Suprapubic skin (tissue), 4 donors: Measurements from ENCODE around the gene TSKS. TPM values are rescaled to one million over a fixed set of nuclear protein-coding genes. Genes with fewer than 3 reads are reported as not detected.

Experiments
- DNase-seq, 2 donors: peaks; one replicate each; pipeline ENCODE4 v3.0.0-alpha.2; 2019; ENCODE audit warnings: low spot score in 2 of 2
- H3K27ac ChIP-seq: fragments of 200-600 bp; sonication (generic); one replicate; pipeline ENCODE4 v1.5.1; 2019
- H3K27me3 ChIP-seq: fragments of 200-600 bp; sonication (generic); one replicate; pipeline ENCODE4 v1.5.1; 2019
- H3K36me3 ChIP-seq: fragments of 200-600 bp; sonication (generic); one replicate; pipeline ENCODE4 v1.5.1; 2019
- H3K4me1 ChIP-seq: fragments of 200-600 bp; sonication (generic); one replicate; pipeline ENCODE4 v1.5.1; 2019
- H3K4me3 ChIP-seq: fragments of 200-600 bp; sonication (generic); one replicate; pipeline ENCODE4 v1.5.1; 2019; ENCODE audit warnings: mild to moderate bottlenecking
- H3K9me3 ChIP-seq: fragments of 200-600 bp; sonication (generic); one replicate; pipeline ENCODE4 v1.5.1; 2019
- EP300 ChIP-seq: sonication (generic); formaldehyde crosslinking; IDR thresholded peaks from one replicate; pipeline ENCODE4 v1.6.1; 2017; ENCODE audit warnings: antibody characterized with exemption
- POLR2A ChIP-seq, 2 donors: fragments of 450-650 bp; IDR thresholded peaks; one replicate each; pipeline ENCODE4 v1.6.1; 2017; ENCODE audit warnings: antibody characterized with exemption in 2 of 2, mild to moderate bottlenecking in 2 of 2, moderate library complexity in 2 of 2
- POLR2AphosphoS5 ChIP-seq, 3 donors: sonication (generic); formaldehyde crosslinking; IDR thresholded peaks; one replicate each; pipeline ENCODE4 v1.6.1; 2017; ENCODE audit warnings: antibody characterized with exemption in 3 of 3
- WGBS: methylation state at CpG from one replicate; pipeline ENCODE4 v1.1.5; 2018; 5-methylcytosine and 5-hydroxymethylcytosine counted together
- total RNA-seq, 4 donors: library from RNA; depleted of rRNA; stranded (reverse); fragments of >200 nt; gene quantifications; one replicate each; pipeline ENCODE4 v1.1.0, GENCODE V29; 2016
- TF ChIP-seq, protein P1 (sequence below), 2 donors: fragments of 200-600 bp in 1 of 2; fragments of 450-650 bp in 1 of 2; sonication (generic) in 1 of 2; IDR thresholded peaks; one replicate each; pipeline ENCODE4 v1.5.1; 2016 to 2019; ENCODE audit warnings: antibody characterized with exemption in 2 of 2, mild to moderate bottlenecking in 1 of 2, moderate library complexity in 1 of 2

TSKS gene
- total RNA-seq, 4 donors from 2014 or later = 1.7 to 2.5 TPM; not detected in 2

DNA sequence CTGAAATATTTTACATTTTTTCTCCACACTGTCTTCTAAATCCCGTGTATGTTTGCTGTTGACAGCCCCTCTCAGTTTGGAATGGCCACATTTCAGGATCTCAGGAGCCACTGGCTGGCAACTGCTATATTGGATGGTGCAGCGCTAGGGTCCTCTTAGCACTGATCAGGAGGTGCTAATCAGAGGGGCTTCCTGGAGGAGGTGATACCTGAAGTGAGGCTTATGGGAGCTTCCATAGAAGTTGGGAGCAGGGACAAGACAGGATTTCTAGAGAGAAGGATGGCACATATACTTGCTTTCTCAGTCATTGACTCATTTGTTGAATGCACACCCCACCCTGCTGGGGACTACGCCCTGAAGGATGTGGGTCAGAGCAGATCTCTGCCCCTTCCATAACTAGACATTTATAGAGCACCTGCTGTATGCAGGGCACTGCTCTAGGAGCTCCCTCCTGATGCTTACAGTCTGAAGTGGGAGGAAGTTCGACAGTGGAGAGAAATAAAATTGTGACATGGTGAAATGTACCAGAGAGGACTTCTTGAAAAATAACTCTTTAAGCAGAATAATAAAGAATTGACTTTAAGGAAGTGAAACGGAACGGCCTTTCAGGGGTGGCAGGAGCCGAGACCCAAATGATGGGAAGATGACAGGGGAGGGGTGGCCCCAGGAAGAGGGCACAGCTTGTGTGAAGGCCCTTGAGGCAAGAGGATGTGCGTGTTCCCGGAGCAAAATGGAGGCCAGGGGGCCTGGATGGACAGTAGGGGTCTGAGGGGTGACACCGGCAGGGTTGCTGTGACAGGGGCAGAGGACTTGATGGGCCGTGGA is 16.8 kb upstream of the TSKS start:
- no peak for TF ChIP-seq POLR2AphosphoS5 (IDR thresholded peaks at IDR 0.05)
- TF ChIP-seq POLR2A (IDR thresholded peaks at IDR 0.05) = no peak
- TF ChIP-seq, protein P1, sequence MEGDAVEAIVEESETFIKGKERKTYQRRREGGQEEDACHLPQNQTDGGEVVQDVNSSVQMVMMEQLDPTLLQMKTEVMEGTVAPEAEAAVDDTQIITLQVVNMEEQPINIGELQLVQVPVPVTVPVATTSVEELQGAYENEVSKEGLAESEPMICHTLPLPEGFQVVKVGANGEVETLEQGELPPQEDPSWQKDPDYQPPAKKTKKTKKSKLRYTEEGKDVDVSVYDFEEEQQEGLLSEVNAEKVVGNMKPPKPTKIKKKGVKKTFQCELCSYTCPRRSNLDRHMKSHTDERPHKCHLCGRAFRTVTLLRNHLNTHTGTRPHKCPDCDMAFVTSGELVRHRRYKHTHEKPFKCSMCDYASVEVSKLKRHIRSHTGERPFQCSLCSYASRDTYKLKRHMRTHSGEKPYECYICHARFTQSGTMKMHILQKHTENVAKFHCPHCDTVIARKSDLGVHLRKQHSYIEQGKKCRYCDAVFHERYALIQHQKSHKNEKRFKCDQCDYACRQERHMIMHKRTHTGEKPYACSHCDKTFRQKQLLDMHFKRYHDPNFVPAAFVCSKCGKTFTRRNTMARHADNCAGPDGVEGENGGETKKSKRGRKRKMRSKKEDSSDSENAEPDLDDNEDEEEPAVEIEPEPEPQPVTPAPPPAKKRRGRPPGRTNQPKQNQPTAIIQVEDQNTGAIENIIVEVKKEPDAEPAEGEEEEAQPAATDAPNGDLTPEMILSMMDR (IDR thresholded peaks at IDR 0.05) = no peak
- TF ChIP-seq EP300 = no peak
- DNase-seq = no peak
- 80% methylated on average over 11 of the region's 11 CpGs for WGBS
- H3K4me1 ChIP-seq = peaks cover 3% of the 10 kb centered on the region
- no peaks in the 10 kb centered on the region for H3K9me3 ChIP-seq
- peaks cover 44% of the 10 kb centered on the region for H3K36me3 ChIP-seq
- no peak overlapping the region for H3K27ac ChIP-seq
- H3K4me3 ChIP-seq = no peak overlapping the region
- no peaks in the 10 kb centered on the region for H3K27me3 ChIP-seq

DNA sequence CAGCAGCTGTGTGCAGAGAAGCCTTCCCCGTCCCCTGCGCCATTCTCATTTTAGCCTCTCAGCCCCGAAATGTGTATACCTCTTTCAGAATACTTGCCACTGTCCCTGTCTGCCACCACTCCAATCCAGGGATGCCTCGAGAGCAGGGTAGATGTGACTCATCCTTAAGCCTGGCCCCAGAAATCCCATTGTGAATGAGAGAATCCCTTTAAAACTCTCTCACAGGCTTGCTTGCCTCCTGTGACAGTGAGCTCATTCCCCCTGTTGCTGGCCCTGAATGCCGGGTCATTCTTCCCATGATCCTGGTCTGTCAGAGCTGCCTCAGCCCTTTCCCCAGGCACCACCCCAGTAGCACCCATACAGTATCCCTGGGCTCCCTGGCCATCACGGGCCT is 13.3 kb upstream of the TSKS start:
- Histone ChIP-seq H3K27ac (no peak overlapping the region), H3K9me3 (no peaks in the 10 kb centered on the region), H3K4me3 (no peak overlapping the region), H3K36me3 (peaks cover 9% of the 10 kb centered on the region), H3K27me3 (no peaks in the 10 kb centered on the region), H3K4me1 (peaks cover 19% of the 10 kb centered on the region)
- 81% methylated on average over 6 of the region's 6 CpGs for WGBS
- no peak for DNase-seq
- TF ChIP-seq, protein P1 (IDR thresholded peaks at IDR 0.05) = no peak

DNA sequence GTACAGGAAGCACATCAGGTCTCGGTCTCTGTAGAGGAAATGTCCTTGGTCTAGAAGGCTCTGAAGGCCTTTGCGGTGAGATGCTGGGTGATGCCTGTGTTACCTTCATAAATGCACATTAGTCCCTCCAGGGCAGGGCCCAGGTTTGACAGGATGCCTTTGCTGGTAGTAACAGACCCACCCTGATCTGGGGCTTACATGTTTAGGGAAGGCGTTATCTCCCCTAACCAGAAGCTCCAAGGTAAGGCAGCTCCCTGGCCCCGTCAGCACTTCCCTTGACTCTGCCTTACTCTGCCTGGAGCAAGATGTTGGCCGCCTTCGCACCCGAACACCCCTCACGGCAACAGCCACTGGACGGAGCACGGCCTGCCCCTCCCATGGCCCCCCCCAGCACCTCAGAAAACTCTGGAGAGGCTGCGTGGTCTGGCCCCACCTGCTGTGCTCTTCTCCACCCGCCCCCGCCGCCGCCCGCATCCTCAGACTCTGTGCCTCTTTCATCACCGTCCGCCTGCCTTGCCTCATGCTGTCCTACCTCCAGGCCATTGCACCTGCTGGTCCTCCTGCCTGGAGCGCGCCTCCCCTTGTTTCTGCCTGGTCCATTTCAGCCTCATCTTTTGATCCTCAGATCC is 12.8 kb upstream of the TSKS start:
- Histone ChIP-seq H3K27me3 (no peaks in the 10 kb centered on the region), H3K4me1 (peaks cover 16% of the 10 kb centered on the region), H3K9me3 (no peaks in the 10 kb centered on the region), H3K36me3 (peaks cover 7% of the 10 kb centered on the region), H3K4me3 (no peak overlapping the region), H3K27ac (no peak overlapping the region)
- DNase-seq = no peak
- TF ChIP-seq, protein P1 (IDR thresholded peaks at IDR 0.05) = no peak
- TF ChIP-seq POLR2AphosphoS5 (IDR thresholded peaks at IDR 0.05) = no peak
- TF ChIP-seq POLR2A (IDR thresholded peaks at IDR 0.05) = no peak
- no peak for TF ChIP-seq EP300
- 93% methylated on average over 18 of the region's 20 CpGs for WGBS

DNA sequence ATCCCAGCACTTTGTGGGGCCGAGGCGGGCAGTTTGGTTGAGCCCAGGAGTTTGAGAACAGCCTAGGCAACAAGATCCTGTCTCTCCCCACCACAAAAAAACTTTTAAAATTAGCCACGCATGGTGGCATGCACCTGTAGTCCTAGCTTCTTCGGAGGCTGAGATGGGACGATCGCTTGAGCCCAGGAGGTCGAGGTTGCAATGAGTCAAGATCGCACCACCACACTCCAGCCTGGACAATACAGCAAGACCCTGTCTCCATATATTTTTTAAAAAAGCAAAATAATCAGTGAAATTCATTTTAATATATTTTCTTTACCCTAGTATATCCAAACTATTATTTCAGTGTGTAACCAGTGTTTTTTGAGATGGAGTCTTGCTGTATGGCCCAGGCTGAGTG is 11.9 kb upstream of the TSKS start:
- H3K27me3 ChIP-seq = no peaks in the 10 kb centered on the region
- TF ChIP-seq EP300 = no peak
- TF ChIP-seq, protein P1 (IDR thresholded peaks at IDR 0.05) = no peak
- TF ChIP-seq POLR2A (IDR thresholded peaks at IDR 0.05) = no peak
- no peak for TF ChIP-seq POLR2AphosphoS5 (IDR thresholded peaks at IDR 0.05)
- H3K27ac ChIP-seq = no peak overlapping the region
- no peak overlapping the region for H3K4me3 ChIP-seq
- peaks cover 18% of the 10 kb centered on the region for H3K4me1 ChIP-seq
- peaks cover 7% of the 10 kb centered on the region for H3K36me3 ChIP-seq
- no peaks in the 10 kb centered on the region for H3K9me3 ChIP-seq
- no peak for DNase-seq
- 95% methylated on average over 8 of the region's 8 CpGs for WGBS

DNA sequence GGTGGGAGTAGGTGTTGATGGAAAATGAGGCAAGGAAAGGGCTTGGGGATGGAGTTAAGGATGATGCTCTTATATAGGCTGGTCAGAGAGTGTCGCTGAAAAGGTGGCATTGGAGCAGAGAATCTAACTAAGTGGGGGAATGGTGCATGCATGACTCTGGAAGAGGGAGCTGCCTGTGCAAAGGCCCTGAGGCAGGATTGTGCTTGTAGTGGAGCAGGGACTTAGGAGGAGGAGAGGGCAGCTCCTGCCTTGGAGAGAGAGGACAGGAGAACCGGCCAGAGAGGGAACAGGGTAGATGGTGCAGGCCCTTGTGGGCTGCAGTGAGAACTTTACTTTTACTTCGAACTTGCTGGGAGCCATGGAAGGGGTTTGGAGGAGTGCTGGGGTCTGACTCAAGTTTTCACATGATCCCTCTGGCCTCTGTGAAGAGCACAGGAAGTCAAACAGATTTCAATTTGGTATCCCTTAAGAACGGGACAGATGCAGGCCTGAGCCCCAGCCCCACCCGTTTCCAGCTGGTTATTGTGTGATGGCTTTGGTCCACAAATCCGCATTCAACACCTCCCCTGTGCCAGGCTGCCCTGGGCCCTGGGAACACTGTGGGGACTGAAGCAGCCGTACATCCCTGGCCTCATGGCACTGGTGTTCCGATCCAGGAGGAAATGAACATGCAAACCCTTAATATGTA is 10.7 kb upstream of the TSKS start:
- 59% methylated on average over 8 of the region's 8 CpGs for WGBS
- Histone ChIP-seq H3K36me3 (peaks cover 7% of the 10 kb centered on the region), H3K4me3 (no peak overlapping the region), H3K27ac (no peak overlapping the region), H3K9me3 (no peaks in the 10 kb centered on the region), H3K27me3 (no peaks in the 10 kb centered on the region), H3K4me1 (peaks cover 27% of the 10 kb centered on the region)
- TF ChIP-seq POLR2A (IDR thresholded peaks at IDR 0.05) (no peak), POLR2AphosphoS5 (IDR thresholded peaks at IDR 0.05) (no peak), EP300 (no peak)
- TF ChIP-seq, protein P1 (IDR thresholded peaks at IDR 0.05) = no peak
- DNase-seq = no peak
